Spinal cord (tissue), 10 donors: ENCODE measurements around the gene GAPT. TPM values are rescaled to one million over a fixed set of nuclear protein-coding genes. Genes with fewer than 3 reads are reported as not detected.
"Not testable (repeated sequence)": the region's sequence is repeated elsewhere in the genome, so short reads cannot be mapped to it uniquely, and the experiment has no call there.

Source experiments
- DNase-seq, 6 donors: peaks; one replicate each; pipeline versions ENCODE4 v3.0.0 to v3.0.0-alpha.2; 2013 to 2015; ENCODE audit warnings: low spot score in 6 of 6, low read depth in 4 of 6
- H3K27ac ChIP-seq: one replicate; pipeline ENCODE4 v1.5.1; 2013; ENCODE audit warnings: low read depth, low read length, control low read depth
- H3K27me3 ChIP-seq: one replicate; pipeline ENCODE4 v1.6.1; 2013; ENCODE audit warnings: low read length; ENCODE audit not compliant: control insufficient read depth, insufficient read depth
- H3K36me3 ChIP-seq: one replicate; pipeline ENCODE4 v1.6.1; 2013; ENCODE audit warnings: low read length; ENCODE audit not compliant: control insufficient read depth, insufficient read depth
- H3K4me1 ChIP-seq: one replicate; pipeline ENCODE4 v1.6.1; 2013; ENCODE audit warnings: low read length; ENCODE audit not compliant: control insufficient read depth, insufficient read depth
- H3K4me3 ChIP-seq: one replicate; pipeline ENCODE4 v1.5.1; 2013; ENCODE audit warnings: low read depth, low read length, control low read depth
- H3K9me3 ChIP-seq: one replicate; pipeline ENCODE4 v1.6.1; 2013; ENCODE audit warnings: low read length; ENCODE audit not compliant: control insufficient read depth, insufficient read depth
- WGBS: methylation state at CpG from one replicate; pipeline ENCODE4 v1.1.5; 2013; ENCODE audit warnings: missing lambda C conversion rate; ENCODE audit not compliant: insufficient coverage; 5-methylcytosine and 5-hydroxymethylcytosine counted together
- polyA plus RNA-seq, 2 donors: library from polyadenylated mRNA; unstranded; fragments of 120-200 nt; gene quantifications; one replicate each; pipeline ENCODE4 v1.2.1, GENCODE V29; 2013; ENCODE audit not compliant: insufficient read length in 2 of 2
- small RNA-seq: library from RNA; depleted of rRNA; stranded (forward); fragments of <200 nt; gene quantifications from one replicate; pipeline ENCODE3, GENCODE V24; 2014; ENCODE audit warnings: low replicate concordance
- total RNA-seq, 2 donors: library from RNA; depleted of rRNA in 1 of 2; stranded (reverse); fragments of 120-200 nt in 1 of 2; fragments of >200 nt in 1 of 2; gene quantifications; one replicate each; pipeline versions ENCODE4 v1.2.3 to v1.2.4, GENCODE V29; 2013 to 2014
- donor health status: healthy.

GAPT gene
- total and polyA plus RNA-seq, 4 donors: 0.38 to 3.7 (median 0.83) TPM

- Histone ChIP-seq H3K27me3 (no peaks in the 10 kb centered on the region), H3K27ac (no peak overlapping the region), H3K4me3 (no peak overlapping the region), H3K9me3 (no peaks in the 10 kb centered on the region), H3K4me1 (no peaks in the 10 kb centered on the region), H3K36me3 (no peaks in the 10 kb centered on the region)
- DNase-seq: no peak
- WGBS: no CpG with 5 or more reads among the region's 1 CpG
These were observed 33.3 kb downstream of the GAPT start for GRCh38 chr5:58524571-58524970.

- H3K4me1 ChIP-seq: no peaks in the 10 kb centered on the region
- H3K36me3 ChIP-seq: no peaks in the 10 kb centered on the region
- H3K27ac ChIP-seq: no peak overlapping the region
- DNase-seq: no peak
- H3K9me3 ChIP-seq: no peaks in the 10 kb centered on the region
- H3K27me3 ChIP-seq: no peaks in the 10 kb centered on the region
- H3K4me3 ChIP-seq: no peak overlapping the region
- no CpG with 5 or more reads among the region's 1 CpG for WGBS
These were observed 39.8 kb downstream of the GAPT start for GRCh38 chr5:58530942-58531490.

GRCh38 chr5:58541935-58542334 is 50.7 kb downstream of the GAPT start:
- not testable (repeated sequence) for H3K36me3 ChIP-seq, H3K27me3 ChIP-seq, H3K4me1 ChIP-seq, DNase-seq, H3K4me3 ChIP-seq, H3K27ac ChIP-seq, H3K9me3 ChIP-seq
- WGBS: 97% methylated on average over 3 of the region's 9 CpGs

- no peak overlapping the region for H3K27ac ChIP-seq
- H3K36me3 ChIP-seq: no peaks in the 10 kb centered on the region
- WGBS: 67% methylated on average over 1 of the region's 1 CpG
These were observed 51.5 kb downstream of the GAPT start for GRCh38 chr5:58542709-58543108.

GRCh38 chr5:58543723-58544122 is 52.5 kb downstream of the GAPT start:
- Histone ChIP-seq H3K4me3 (no peak overlapping the region), H3K27ac (no peak overlapping the region), H3K27me3 (no peaks in the 10 kb centered on the region), H3K9me3 (no peaks in the 10 kb centered on the region), H3K36me3 (no peaks in the 10 kb centered on the region), H3K4me1 (no peaks in the 10 kb centered on the region)
- DNase-seq: no peak
- 100% methylated on average over 1 of the region's 2 CpGs for WGBS

More at GRCh38 chr5:58542709-58543108, 51.5 kb downstream of the GAPT start:
- Histone ChIP-seq H3K4me3 (no peak overlapping the region), H3K4me1 (no peaks in the 10 kb centered on the region), H3K27me3 (no peaks in the 10 kb centered on the region), H3K9me3 (no peaks in the 10 kb centered on the region)
- DNase-seq: peak in 1 of 6 donors; percentile 20

GRCh38 chr5:58544195-58544594 is 53.0 kb downstream of the GAPT start:
- no peaks in the 10 kb centered on the region for H3K9me3 ChIP-seq
- no peak overlapping the region for H3K4me3 ChIP-seq
- DNase-seq: no peak
- no peak overlapping the region for H3K27ac ChIP-seq
- H3K4me1 ChIP-seq: no peaks in the 10 kb centered on the region
- no peaks in the 10 kb centered on the region for H3K36me3 ChIP-seq
- no CpG with 5 or more reads among the region's 1 CpG for WGBS
- no peaks in the 10 kb centered on the region for H3K27me3 ChIP-seq

GRCh38 chr5:58544926-58545325 is 53.7 kb downstream of the GAPT start:
- Histone ChIP-seq H3K4me1 (no peaks in the 10 kb centered on the region), H3K36me3 (no peaks in the 10 kb centered on the region), H3K4me3 (no peak overlapping the region), H3K9me3 (no peaks in the 10 kb centered on the region), H3K27me3 (no peaks in the 10 kb centered on the region), H3K27ac (no peak overlapping the region)
- no peak for DNase-seq
- WGBS: no CpG with 5 or more reads among the region's 2 CpGs

GRCh38 chr5:58545912-58546311 is 54.7 kb downstream of the GAPT start:
- H3K27ac ChIP-seq: no peak overlapping the region
- DNase-seq: no peak
- H3K36me3 ChIP-seq: no peaks in the 10 kb centered on the region
- no peaks in the 10 kb centered on the region for H3K9me3 ChIP-seq
- H3K27me3 ChIP-seq: no peaks in the 10 kb centered on the region
- no peaks in the 10 kb centered on the region for H3K4me1 ChIP-seq
- H3K4me3 ChIP-seq: no peak overlapping the region

Small RNA genes within 50 kb of the gene (small RNA-seq; reads per million reads assigned to genes)
- gene MIR548AE2: not detected

Other genes starting within 250 kb of the GAPT start
- gene PLK2, start 31.3 kb upstream of the GAPT start, total RNA-seq: 100 to 1,000 TPM in 1 of 2 donors, 10 to 100 TPM in 1; 99.7 to 146 TPM
- gene PLK2, start 31.3 kb upstream of the GAPT start, polyA plus RNA-seq: 10 to 100 TPM; 48.2 to 61.8 TPM
- 100 to 1,000 TPM in 1 of 2 donors, 10 to 100 TPM in 1; 25.0 to 115 TPM for gene RAB3C, start 91.6 kb downstream of the GAPT start, total RNA-seq
- 10 to 100 TPM; 46.0 to 77.6 TPM for gene RAB3C, start 91.6 kb downstream of the GAPT start, polyA plus RNA-seq